ENCODE data around the gene RGS9. TPM values are rescaled to one million over a fixed set of nuclear protein-coding genes. Genes with fewer than 3 reads are reported as not detected.

RGS9 gene
- total and polyA plus RNA-seq, 2 donors (not counting 1 experiment from before 2014, with no cell fraction given): 0.36 to 3.4 TPM

GRCh38 chr17:65102788-65103187, 34.4 kb upstream of the RGS9 start:
- Mint-ChIP-seq H3K4me3 (no peak overlapping the region), H3K27ac (no peak overlapping the region), H3K27me3 (no peaks in the 10 kb centered on the region), H3K9me3 (ENCODE audit: insufficient read depth) (no peaks in the 10 kb centered on the region), H3K4me1 (peaks cover 19% of the 10 kb centered on the region)
- H3K4me2 ChIP-seq (replicated peaks; ENCODE audit: low read depth, low read length, poor library complexity, severe bottlenecking): no peak overlapping the region
- ChIA-PET CTCF (interaction anchor here (1.0 to 6.5 kb wide), 2 partner anchors 32 to 139 kb away, joined by 3 to 79 read pairs; no protein-coding TSS in a partner anchor), POLR2A (interaction anchor here (0.7 kb wide), 1 partner anchor 65 kb away, joined by 3 read pairs; no protein-coding TSS in a partner anchor)
- DNase-seq: no peak
- H3K27ac ChIP-seq (ENCODE audit: low read length in 2 of 2): no peak overlapping the region
- H3K4me3 ChIP-seq (ENCODE audit: control extremely low read depth in 1 of 5, extremely low read depth in 1 of 5, insufficient read depth in 1 of 5, low read depth in 2 of 5, low read length in 4 of 5): no peak overlapping the region
- no peaks in the 10 kb centered on the region for H3K27me3 ChIP-seq (replicated peaks in 1 of 4; ENCODE audit: control extremely low read depth in 1 of 4, control insufficient read depth in 3 of 4, insufficient read depth in 4 of 4, low read length in 3 of 4)
- H3K9me3 ChIP-seq (ENCODE audit: control extremely low read depth in 1 of 3, control insufficient read depth in 2 of 3, insufficient read depth in 1 of 3, low read length in 2 of 3): no peaks in the 10 kb centered on the region
- H3K79me2 ChIP-seq (ENCODE audit: control insufficient read depth, insufficient read depth, low read length): no peaks in the 10 kb centered on the region
- peaks cover 14 to 20% of the 10 kb centered on the region in 2 donors for H3K4me1 ChIP-seq (ENCODE audit: control insufficient read depth in 2 of 2, insufficient read depth in 2 of 2, low read length in 2 of 2)
- TF ChIP-seq EZH2 (IDR thresholded peaks at IDR 0.05; ENCODE audit: borderline replicate concordance, insufficient read depth, low read depth, low read length, poor library complexity, severe bottlenecking) (no peak), CTCF (IDR thresholded peaks at IDR 0.05) (no peak)
- no peaks in the 10 kb centered on the region for H4K20me1 ChIP-seq (ENCODE audit: control insufficient read depth, insufficient read depth, low read length, poor library complexity, severe bottlenecking)
- intact Hi-C loops (cut with micrococcal nuclease): loop anchor here (5.0 kb wide), 1 partner anchor 325 kb away; no protein-coding TSS in a partner anchor
- H2AFZ ChIP-seq (ENCODE audit: insufficient read depth, low read depth, low read length, poor library complexity, severe bottlenecking): no peak overlapping the region
- ATAC-seq (ENCODE audit: low read depth): no peak
- no peak overlapping the region for H3K9ac ChIP-seq (ENCODE audit: low read length)
- 67% methylated on average over 4 of the region's 5 CpGs for WGBS (ENCODE audit: insufficient coverage)
- H3K36me3 ChIP-seq (replicated peaks in 1 of 2; ENCODE audit: control extremely low read depth in 1 of 2, control insufficient read depth in 1 of 2, extremely low read depth in 1 of 2, insufficient read depth in 2 of 2, low read length in 1 of 2): no peaks in the 10 kb centered on the region

- Histone ChIP-seq H3K36me3 (replicated peaks in 1 of 2; ENCODE audit: control extremely low read depth in 1 of 2, control insufficient read depth in 1 of 2, extremely low read depth in 1 of 2, insufficient read depth in 2 of 2, low read length in 1 of 2) (no peaks in the 10 kb centered on the region), H3K9me3 (ENCODE audit: control extremely low read depth in 1 of 3, control insufficient read depth in 2 of 3, insufficient read depth in 1 of 3, low read length in 2 of 3) (no peaks in the 10 kb centered on the region), H3K4me2 (replicated peaks; ENCODE audit: low read depth, low read length, poor library complexity, severe bottlenecking) (no peak overlapping the region), H3K79me2 (ENCODE audit: control insufficient read depth, insufficient read depth, low read length) (no peaks in the 10 kb centered on the region), H3K27ac (ENCODE audit: low read length in 2 of 2) (no peak overlapping the region), H3K27me3 (replicated peaks in 1 of 4; ENCODE audit: control extremely low read depth in 1 of 4, control insufficient read depth in 3 of 4, insufficient read depth in 4 of 4, low read length in 3 of 4) (no peaks in the 10 kb centered on the region), H2AFZ (ENCODE audit: insufficient read depth, low read depth, low read length, poor library complexity, severe bottlenecking) (no peak overlapping the region), H3K9ac (ENCODE audit: low read length) (no peak overlapping the region), H3K4me3 (ENCODE audit: control extremely low read depth in 1 of 5, extremely low read depth in 1 of 5, insufficient read depth in 1 of 5, low read depth in 2 of 5, low read length in 4 of 5) (no peak overlapping the region), H4K20me1 (ENCODE audit: control insufficient read depth, insufficient read depth, low read length, poor library complexity, severe bottlenecking) (no peaks in the 10 kb centered on the region), H3K4me1 (ENCODE audit: control insufficient read depth in 2 of 2, insufficient read depth in 2 of 2, low read length in 2 of 2) (peaks cover 14 to 20% of the 10 kb centered on the region in 2 donors)
- intact Hi-C loops (cut with micrococcal nuclease): loop anchor here (5.0 kb wide), 1 partner anchor 326 kb away; no protein-coding TSS in a partner anchor
- WGBS (ENCODE audit: insufficient coverage): 74% methylated on average over 3 of the region's 3 CpGs
- no peaks in the 10 kb centered on the region for H3K9me3 Mint-ChIP-seq (ENCODE audit: insufficient read depth)
- H3K27me3 Mint-ChIP-seq: no peaks in the 10 kb centered on the region
- no peak overlapping the region for H3K27ac Mint-ChIP-seq
- TF ChIP-seq CTCF (IDR thresholded peaks at IDR 0.05) (no peak), EZH2 (IDR thresholded peaks at IDR 0.05; ENCODE audit: borderline replicate concordance, insufficient read depth, low read depth, low read length, poor library complexity, severe bottlenecking) (no peak)
- H3K4me3 Mint-ChIP-seq: no peak overlapping the region
- ATAC-seq (ENCODE audit: low read depth) (no peak), DNase-seq (no peak)
- CTCF ChIA-PET: interaction anchor here (0.6 kb wide), 1 partner anchor 14 kb away, joined by 3 read pairs; no protein-coding TSS in a partner anchor
- POLR2A ChIA-PET: no interaction called here
- H3K4me1 Mint-ChIP-seq: peaks cover 19% of the 10 kb centered on the region
Measured at GRCh38 chr17:65103431-65103830, 33.7 kb upstream of the RGS9 start.
